Heart left ventricle (tissue), 16 donors: ENCODE data around the gene CTXN3. TPM values are rescaled to one million over a fixed set of nuclear protein-coding genes. Genes with fewer than 3 reads are reported as not detected.

ENCODE experiments used
- ATAC-seq, 4 donors: fragments of 200-7000 bp; cut with Tn5 transposase; one replicate each; pipeline ENCODE4 v1.9.1; 2020 to 2022; ENCODE audit warnings: moderate library complexity in 4 of 4, mild to moderate bottlenecking in 3 of 4, moderate number of reproducible peaks in 1 of 4
- DNase-seq, 5 donors: peaks; one replicate each; pipeline ENCODE4 v3.0.0-alpha.2; 2020
- H3K27ac ChIP-seq, 12 donors: fragments of 200-600 bp; sonication (generic) in 4 of 12; one replicate each; pipeline versions ENCODE4 v1.5.0 to v1.8.0; 2016 to 2022; ENCODE audit warnings: mild to moderate bottlenecking in 2 of 12
- H3K27me3 ChIP-seq, 9 donors: fragments of 200-600 bp; sonication (generic) in 2 of 9; one replicate each; pipeline versions ENCODE4 v1.5.1 to v1.8.0; 2016 to 2022; ENCODE audit warnings: mild to moderate bottlenecking in 3 of 9
- H3K36me3 ChIP-seq, 9 donors: fragments of 200-600 bp; sonication (generic) in 2 of 9; one replicate each; pipeline versions ENCODE4 v1.5.0 to v1.8.0; 2018 to 2022; ENCODE audit warnings: mild to moderate bottlenecking in 2 of 9
- H3K4me1 ChIP-seq, 12 donors: fragments of 200-600 bp; sonication (generic) in 4 of 12; one replicate each; pipeline versions ENCODE4 v1.5.0 to v1.8.0; 2016 to 2022; ENCODE audit warnings: mild to moderate bottlenecking in 3 of 12
- H3K4me3 ChIP-seq, 12 donors: fragments of 200-600 bp; sonication (generic) in 4 of 12; one replicate each; pipeline versions ENCODE4 v1.5.0 to v1.8.0; 2017 to 2022; ENCODE audit warnings: mild to moderate bottlenecking in 9 of 12, moderate library complexity in 4 of 12
- H3K9me3 ChIP-seq, 12 donors: fragments of 200-600 bp; sonication (generic) in 4 of 12; one replicate each; pipeline versions ENCODE4 v1.5.0 to v1.8.0; 2016 to 2022; ENCODE audit warnings: mild to moderate bottlenecking in 1 of 12
- CTCF ChIP-seq, 12 donors: fragments of 200-600 bp; sonication (generic) in 4 of 12; IDR thresholded peaks; one replicate each; pipeline versions ENCODE4 v1.5.0 to v1.8.0; 2018 to 2022; ENCODE audit warnings: antibody characterized with exemption in 12 of 12, mild to moderate bottlenecking in 5 of 12
- POLR2A ChIP-seq, 2 donors: fragments of 450-650 bp; IDR thresholded peaks; one replicate each; pipeline ENCODE4 v1.6.1; 2017; ENCODE audit warnings: antibody characterized with exemption in 2 of 2, mild to moderate bottlenecking in 2 of 2, moderate library complexity in 2 of 2
- WGBS, 4 donors: extraction: QIAGEN DNeasy Blood & Tissue Kit in 2 of 4; methylation state at CpG; one replicate each; pipeline versions ENCODE4 v1.1.5 to v1.1.7; 2013 to 2018; 5-methylcytosine and 5-hydroxymethylcytosine counted together
- intact Hi-C, 10 donors: fragments of 100-400 bp; cut with DNase I; formaldehyde crosslinking; loops; one replicate each; pipeline versions ENCODE4 v1.11.1 to v1.14.2; 2022
- polyA plus RNA-seq, 2 donors: library from polyadenylated mRNA; stranded (reverse); fragments of 200-250 nt; gene quantifications; one replicate each; pipeline ENCODE4 v1.2.3, GENCODE V29; 2013
- total RNA-seq, 9 donors: library from RNA; depleted of rRNA in 2 of 9; stranded (reverse); fragments of >200 nt in 2 of 9; fragmentation: NEBNext Ultra II Directional in 3 of 9; extraction: Animal tissue kit (Norgen Biotek cat#: 25700) in 3 of 9; gene quantifications; one replicate each; pipeline versions ENCODE4 v1.1.0 to v1.2.4, GENCODE V29; 2016 to 2023
- donor health status: ischemic (EF 13 %, LVEDD 7.1; RV severe dilation, severe dysfunction).
- donor health status: healthy with polysubstance abuse.
- donor health status: DM: no; HTN: yes; CAD: no.
- donor health status: DM: no; HTN: no; CAD: no.
- donor health status: ischemic (EF 25% LVEDD 6.9; RV normal size, moderate dysfunction).
- donor health status: ischemic (EF 25% LVEDD 5.7; RV mildly dilated, moderate dysfunction).
- donor health status: healthy.
- donor health status: DM: yes; HTN: yes; CAD: no.
- donor health status: ischemic (EF 35%, LVEDD 5.7; RV mildly dilated, moderate dysfunction).
- donor health status: nonischemic (EF 11% LVEDD 7.7; RV severe dilation, severe dysfunction).
- donor health status: DM: yes; HTN: yes; CAD: no.
- donor health status: PGD.
- donor health status: ischemic (EF 29% LVEDD 5.4; RV normal size, mild dysfunction).
- donor health status: nonischemic (EF 23%, LVEDD 6.1; RV moderate dilation, normal function).

Gene CTXN3
- total and polyA plus RNA-seq, 11 donors: not detected

GRCh38 chr5:127660047-127660733, 11.3 kb downstream of the CTXN3 start:
- H3K36me3 ChIP-seq: no peaks in the 10 kb centered on the region
- WGBS, 4 donors: 48 to 57% (median 49%) methylated on average over 3 of the region's 3 CpGs
- H3K9me3 ChIP-seq: no peaks in the 10 kb centered on the region
- TF ChIP-seq POLR2A (IDR thresholded peaks at IDR 0.05) (no peak), CTCF (IDR thresholded peaks at IDR 0.05) (no peak)
- H3K4me3 ChIP-seq: no peak overlapping the region
- H3K27ac ChIP-seq: peak overlapping the region in 11 of 12 donors; percentile 34 to 62 (median 53)
- peak in 1 of 5 donors; percentile 30 for DNase-seq
- peak; percentile 58 to 89 (median 82) for ATAC-seq
- no peaks in the 10 kb centered on the region for H3K27me3 ChIP-seq
- peaks cover 0 to 26% (median 0%) of the 10 kb centered on the region in 12 donors for H3K4me1 ChIP-seq
- intact Hi-C loops: no loop called here

- intact Hi-C loops: no loop called here
- no peak overlapping the region for H3K4me3 ChIP-seq
- H3K36me3 ChIP-seq: no peaks in the 10 kb centered on the region
- DNase-seq (no peak), ATAC-seq (peak; percentile 36 to 69 (median 54))
- H3K27me3 ChIP-seq: no peaks in the 10 kb centered on the region
- H3K9me3 ChIP-seq: no peaks in the 10 kb centered on the region
- peak overlapping the region in 1 of 12 donors; percentile 25 for H3K27ac ChIP-seq
- 72 to 81% (median 74%) methylated on average over 5 of the region's 5 CpGs for WGBS, 4 donors
- no peak for TF ChIP-seq POLR2A (IDR thresholded peaks at IDR 0.05)
- peaks cover 0 to 34% (median 3%) of the 10 kb centered on the region in 12 donors for H3K4me1 ChIP-seq
Observed at GRCh38 chr5:127664093-127664492, 15.2 kb downstream of the CTXN3 start.

- H3K36me3 ChIP-seq: no peaks in the 10 kb centered on the region
- no peak for TF ChIP-seq CTCF (IDR thresholded peaks at IDR 0.05)
- TF ChIP-seq POLR2A (IDR thresholded peaks at IDR 0.05): no peak
- peak overlapping the region in 1 of 12 donors; percentile 21 for H3K27ac ChIP-seq
- no peak for DNase-seq
- H3K9me3 ChIP-seq: no peaks in the 10 kb centered on the region
- no peaks in the 10 kb centered on the region for H3K27me3 ChIP-seq
- no peak overlapping the region for H3K4me3 ChIP-seq
- intact Hi-C loops: no loop called here
- H3K4me1 ChIP-seq: peaks cover 0 to 24% (median 0%) of the 10 kb centered on the region in 12 donors
- no peak for ATAC-seq
Observed at GRCh38 chr5:127665641-127666040, 16.8 kb downstream of the CTXN3 start.

- intact Hi-C loops: no loop called here
- ATAC-seq (no peak), DNase-seq (no peak)
- 43 to 57% (median 52%) methylated on average over 3 of the region's 3 CpGs for WGBS, 4 donors
- Histone ChIP-seq H3K4me3 (no peak overlapping the region), H3K4me1 (peaks cover 0 to 22% (median 0%) of the 10 kb centered on the region in 12 donors), H3K27ac (peak overlapping the region in 2 of 12 donors; percentile 9 to 21), H3K36me3 (no peaks in the 10 kb centered on the region), H3K9me3 (no peaks in the 10 kb centered on the region), H3K27me3 (no peaks in the 10 kb centered on the region)
- no peak for TF ChIP-seq CTCF (IDR thresholded peaks at IDR 0.05)
- no peak for TF ChIP-seq POLR2A (IDR thresholded peaks at IDR 0.05)
Observed at GRCh38 chr5:127666043-127666716, 17.3 kb downstream of the CTXN3 start.
